TTC549 (cell line): ENCODE data around the gene LGI4.
"Not testable (repeated sequence)": the region's sequence is repeated elsewhere in the genome, so short reads cannot be mapped to it uniquely, and the experiment has no call there.

Experiments
- FAIRE-seq: peaks from 2 replicates; lab custom pipeline; 2012; peaks lifted over from hg19 to GRCh38; lab: Jason Lieb, UNC

Gene LGI4

GRCh38 chr19:35105411-35106290 is 29.2 kb downstream of the LGI4 start:
- FAIRE-seq = no peak

GRCh38 chr19:35105047-35105410 is 29.8 kb downstream of the LGI4 start:
- no peak for FAIRE-seq

- FAIRE-seq = no peak
Observed at GRCh38 chr19:35104361-35104760, 30.5 kb downstream of the LGI4 start.

DNA sequence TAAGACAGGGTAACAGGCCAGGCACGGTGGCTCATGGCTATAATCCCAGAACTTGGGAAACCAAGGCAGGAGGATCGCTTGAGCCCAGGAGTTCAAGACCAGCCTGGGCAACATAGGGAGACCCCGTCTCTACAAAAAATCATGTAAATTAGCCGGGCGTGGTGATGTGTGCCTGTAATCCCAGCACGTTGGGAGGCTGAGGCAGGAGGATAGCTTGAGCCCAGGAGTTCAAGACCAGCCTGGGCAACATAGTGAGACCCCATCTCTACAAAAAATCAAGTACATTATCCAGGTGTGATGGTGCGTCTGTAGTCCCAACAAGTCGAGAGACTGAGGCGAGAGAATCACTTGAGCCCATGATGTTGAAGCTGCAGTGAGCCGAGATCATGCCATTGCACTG is 31.2 kb downstream of the LGI4 start:
- not testable (repeated sequence) for FAIRE-seq

DNA sequence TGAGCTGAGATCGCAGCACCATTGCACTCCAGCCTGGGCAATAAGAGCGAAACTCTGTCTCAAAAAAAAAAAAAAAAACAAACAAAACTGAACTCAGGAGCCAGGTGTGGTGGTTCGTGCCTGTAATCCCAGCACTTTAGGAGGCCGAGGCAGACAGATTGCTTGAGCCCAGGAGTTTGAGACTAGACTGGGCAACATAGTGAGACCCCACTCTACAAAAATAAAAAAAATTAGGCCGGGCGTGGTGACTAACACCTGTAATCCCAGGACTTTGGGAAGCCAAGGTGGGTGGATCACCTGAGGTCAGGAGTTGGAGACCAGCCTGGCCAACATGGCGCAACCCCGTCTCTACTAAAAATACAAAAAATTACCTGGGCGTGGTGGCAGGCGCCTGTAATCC is 32.9 kb downstream of the LGI4 start:
- FAIRE-seq = not testable (repeated sequence)

DNA sequence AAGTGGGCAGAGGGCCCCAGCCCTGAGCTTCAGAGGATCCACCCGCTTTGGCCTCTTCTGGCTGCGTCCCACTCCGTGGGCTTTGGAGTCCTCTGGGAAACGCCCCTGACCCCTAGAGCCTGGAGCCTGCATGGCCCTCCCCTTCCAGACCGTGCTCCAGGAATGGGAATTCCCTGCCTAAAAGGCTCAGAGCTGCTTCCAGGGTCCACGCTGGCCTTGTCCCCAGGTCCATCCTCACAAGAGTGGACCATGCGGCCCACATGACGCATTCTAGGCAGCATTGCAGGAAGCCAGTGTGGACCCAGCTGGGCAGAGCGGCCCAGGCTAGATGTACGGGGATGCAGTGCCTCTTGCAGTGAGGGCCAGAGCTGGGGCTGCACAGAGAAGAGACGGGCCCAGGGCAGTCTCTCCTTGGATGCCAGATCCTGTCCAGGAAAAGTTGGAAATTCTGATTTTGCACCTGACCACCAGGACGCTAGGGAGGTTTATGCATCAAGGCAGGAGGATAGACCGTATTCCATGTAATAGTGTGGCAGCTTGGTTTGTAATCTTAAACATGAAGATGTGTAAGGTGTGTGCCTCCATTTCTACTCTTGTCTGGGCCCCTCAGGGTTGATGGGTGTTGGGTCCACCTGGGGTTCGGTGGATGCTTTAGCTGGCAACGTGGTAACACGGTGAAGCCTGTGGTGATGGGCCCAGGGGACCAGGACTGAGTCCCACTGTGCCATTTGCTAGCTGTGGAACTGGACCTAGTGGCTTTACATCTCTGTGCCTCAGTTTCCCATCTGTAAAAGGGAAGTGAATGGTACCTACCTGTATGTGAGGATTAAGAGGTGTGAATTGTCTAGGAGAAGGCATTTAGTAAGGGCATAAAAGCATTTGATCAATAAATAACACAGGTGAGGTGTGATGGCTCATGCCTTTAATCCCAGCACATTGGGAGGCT is 34.0 kb downstream of the LGI4 start:
- FAIRE-seq = no peak

GRCh38 chr19:35099897-35100275 is 35.0 kb downstream of the LGI4 start:
- no peak for FAIRE-seq

- no peak for FAIRE-seq
Observed at GRCh38 chr19:35099155-35099896, 35.5 kb downstream of the LGI4 start.

DNA sequence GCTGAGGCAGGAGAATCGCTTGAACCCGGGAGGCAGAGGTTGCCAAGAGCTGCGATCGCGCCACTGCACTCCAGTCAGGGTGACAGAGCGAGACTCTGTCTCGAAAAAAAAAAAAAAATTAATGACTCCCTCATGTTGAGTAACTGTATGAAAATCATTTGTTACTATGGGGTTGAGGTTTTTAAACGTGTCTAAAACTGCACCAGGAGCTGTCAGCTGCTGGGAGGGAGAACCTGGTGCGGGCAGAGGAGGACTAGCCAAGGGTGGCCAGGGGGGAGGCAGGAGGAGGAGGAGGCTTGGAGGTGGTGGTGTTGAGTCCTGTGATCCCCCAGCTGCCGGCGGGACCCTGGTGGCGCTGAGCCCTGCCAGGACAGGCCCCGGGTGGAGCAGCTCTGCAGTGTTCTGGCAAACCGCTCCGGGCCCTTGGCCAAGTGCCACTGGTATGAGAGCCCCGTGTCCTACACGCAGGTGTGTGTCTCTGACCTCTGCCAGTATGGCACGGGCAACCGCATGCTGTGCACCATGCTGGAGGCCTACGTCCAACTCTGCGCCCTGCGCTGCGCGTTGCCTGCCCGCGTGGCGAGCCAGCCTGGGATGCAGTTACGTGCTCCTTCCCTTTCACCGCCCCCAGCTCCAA is 36.3 kb downstream of the LGI4 start:
- no peak for FAIRE-seq

- no peak for FAIRE-seq
Observed at GRCh38 chr19:35095667-35096368, 39.0 kb downstream of the LGI4 start.

DNA sequence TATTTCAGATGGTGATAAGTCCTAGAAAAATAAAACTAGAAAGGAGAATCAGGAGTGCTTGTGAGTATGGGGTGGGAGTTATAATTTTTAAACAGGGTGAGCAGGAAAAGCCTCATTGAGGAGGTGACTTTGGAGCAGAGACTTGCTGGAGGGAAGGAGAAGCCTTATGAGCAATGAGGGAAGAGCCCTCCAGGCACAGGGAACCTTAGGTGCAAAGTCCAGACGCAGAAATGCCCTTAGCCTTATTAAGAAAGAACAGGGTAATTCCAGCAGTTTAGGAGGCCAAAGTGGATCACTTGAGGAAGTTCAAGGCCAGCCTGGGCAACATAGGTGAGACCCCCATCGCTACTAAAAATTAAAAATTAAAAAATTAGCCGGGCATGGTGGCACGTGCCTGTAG is 40.2 kb downstream of the LGI4 start:
- no peak for FAIRE-seq

GRCh38 chr19:35093941-35094647 is 40.8 kb downstream of the LGI4 start:
- FAIRE-seq = no peak

GRCh38 chr19:35093430-35093829 is 41.4 kb downstream of the LGI4 start:
- no peak for FAIRE-seq

DNA sequence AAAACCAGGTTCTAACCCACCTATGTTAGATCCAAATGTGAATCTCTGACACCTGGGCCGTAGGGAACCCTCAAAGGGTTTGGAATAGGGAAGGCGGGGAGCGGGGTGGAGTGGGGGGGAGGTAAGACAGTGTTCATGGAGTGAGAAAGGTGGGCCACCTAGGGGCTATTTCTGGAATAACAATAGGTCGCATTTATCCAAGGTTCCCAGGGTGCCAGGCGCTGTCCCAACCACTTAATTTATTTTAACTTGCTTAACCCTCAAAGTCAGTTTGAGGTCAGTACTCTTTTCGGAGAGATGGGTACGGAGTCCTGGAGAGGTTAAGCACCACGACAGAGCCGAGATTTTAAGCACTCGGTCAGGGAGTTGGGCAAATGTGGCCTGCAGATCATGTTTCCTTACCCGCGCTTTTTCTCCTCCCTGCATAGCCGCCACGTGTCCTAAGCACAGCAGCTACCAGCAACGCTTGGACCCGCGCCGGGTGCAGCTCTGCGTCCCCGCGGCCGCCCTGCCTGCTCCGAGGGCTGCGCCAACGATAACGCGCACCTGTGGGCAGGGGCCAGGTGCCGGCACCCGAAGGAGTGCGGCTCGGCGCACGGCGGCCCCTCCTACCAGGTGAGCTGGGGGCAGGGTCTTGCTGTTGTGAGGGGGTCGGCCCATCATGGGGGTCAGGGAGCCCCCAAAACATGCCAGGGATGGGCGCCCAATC is 44.2 kb downstream of the LGI4 start:
- no peak for FAIRE-seq

- no peak for FAIRE-seq
Observed at GRCh38 chr19:35090160-35090505, 44.7 kb downstream of the LGI4 start.

GRCh38 chr19:35089554-35089953 is 45.3 kb downstream of the LGI4 start:
- no peak for FAIRE-seq

DNA sequence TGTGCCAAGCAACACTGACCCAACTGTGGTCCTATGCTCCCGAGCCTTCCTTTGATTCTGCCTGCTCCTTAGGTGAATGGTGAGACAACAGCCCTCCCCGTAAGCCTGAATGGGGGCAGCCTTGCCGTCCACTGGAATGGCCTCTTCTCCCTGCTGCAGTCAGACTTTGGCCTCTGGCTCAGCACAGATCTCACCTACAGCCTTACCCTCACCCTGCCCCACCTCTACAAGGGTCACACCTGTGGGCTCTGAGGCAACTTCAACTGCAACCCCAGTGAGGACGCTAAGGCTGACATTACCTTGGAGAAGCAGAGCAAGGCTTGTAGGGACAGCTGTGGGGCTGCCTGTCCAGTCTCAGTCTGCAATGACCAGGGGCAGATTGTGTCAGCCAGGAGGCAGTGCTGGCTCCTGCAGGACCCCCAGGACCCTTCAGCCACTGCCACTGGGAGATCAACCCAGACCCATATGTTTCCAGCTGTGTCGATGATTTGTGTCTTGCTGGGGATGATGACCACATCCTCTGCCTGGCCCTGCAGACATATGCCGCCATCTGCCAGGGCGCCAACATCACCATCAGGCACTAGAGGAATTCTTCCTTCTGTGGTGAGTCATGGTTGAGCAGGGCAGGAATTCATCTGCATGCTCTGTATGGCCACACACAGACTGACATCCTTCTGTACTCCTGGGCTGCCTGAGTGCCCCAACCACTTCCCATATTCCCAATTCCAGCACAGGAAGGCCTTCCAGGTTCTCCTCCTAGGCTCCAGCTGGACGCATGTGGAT is 46.5 kb downstream of the LGI4 start:
- no peak for FAIRE-seq

DNA sequence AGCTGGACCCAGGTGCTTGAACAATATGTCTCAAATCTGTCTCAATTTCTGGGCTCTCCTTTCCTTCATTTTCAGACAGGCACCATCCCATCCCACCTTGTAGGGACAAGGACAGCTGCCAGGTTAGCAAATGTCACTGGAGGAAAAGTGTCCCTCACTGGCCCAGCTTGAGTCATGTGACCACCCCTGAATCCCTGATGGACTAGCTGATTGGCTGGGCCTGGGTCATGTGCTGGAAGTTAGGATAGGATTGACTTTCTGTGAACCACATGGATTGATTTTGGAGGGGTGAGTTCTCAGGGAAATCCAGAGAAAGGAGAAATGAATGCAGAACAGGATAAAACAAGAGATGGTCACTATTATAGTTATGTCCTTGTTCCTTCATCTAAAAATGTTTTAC is 47.5 kb downstream of the LGI4 start:
- FAIRE-seq = no peak

GRCh38 chr19:35086455-35086854 is 48.4 kb downstream of the LGI4 start:
- FAIRE-seq = no peak
